ENCODE measurements around the gene PPP4C.
A peak's percentile ranks its signal among the peaks of the same experiment; 100 is the strongest.

The PPP4C gene

GRCh38 chr16:30054959-30055553 is 20.7 kb upstream of the PPP4C start:
- H3K9me3 ChIP-seq (ENCODE audit: insufficient read depth, low read length): no peaks in the 10 kb centered on the region
- H3K27ac ChIP-seq (ENCODE audit: low read depth, low read length): no peak overlapping the region
- H3K79me2 ChIP-seq (ENCODE audit: insufficient read depth, low read length): no peaks in the 10 kb centered on the region
- no peaks in the 10 kb centered on the region for H3K36me3 ChIP-seq (ENCODE audit: low read length)
- H3F3A ChIP-seq (ENCODE audit: insufficient read depth): no peaks in the 10 kb centered on the region; the same call in 1 of the 2 replicates
- H3K4me2 ChIP-seq (ENCODE audit: low read depth, low read length, poor library complexity, severe bottlenecking): no peak overlapping the region
- H3K9ac ChIP-seq (ENCODE audit: low read length): no peak overlapping the region
- no peaks in the 10 kb centered on the region for H3K27me3 ChIP-seq (ENCODE audit: low read length)
- TF ChIP-seq CTCF (IDR thresholded peaks at IDR 0.05; ENCODE audit: insufficient read depth, low read length, poor library complexity, severe bottlenecking) (peak; percentile 71), EZH2phosphoT487 (conservative IDR thresholded peaks at IDR 0.05; ENCODE audit: low read length) (no peak)
- no peaks in the 10 kb centered on the region for H3K9me2 ChIP-seq (replicated peaks; ENCODE audit: insufficient read depth, low read length)
- H2AFZ ChIP-seq (ENCODE audit: low read depth, low read length, severe bottlenecking): no peak overlapping the region
- H3K4me3 ChIP-seq (ENCODE audit: insufficient read depth, low read length, poor library complexity, severe bottlenecking): no peak overlapping the region
- no peaks in the 10 kb centered on the region for H4K20me1 ChIP-seq (ENCODE audit: low read depth, low read length)

GRCh38 chr16:30060346-30060745 is 15.4 kb upstream of the PPP4C start:
- Histone ChIP-seq H3K9ac (ENCODE audit: low read length) (no peak overlapping the region), H2AFZ (ENCODE audit: low read depth, low read length, severe bottlenecking) (no peak overlapping the region), H3K36me3 (ENCODE audit: low read length) (no peaks in the 10 kb centered on the region), H3K27me3 (ENCODE audit: low read length) (no peaks in the 10 kb centered on the region), H3K27ac (ENCODE audit: low read depth, low read length) (no peak overlapping the region), H3K79me2 (ENCODE audit: insufficient read depth, low read length) (peaks cover 8% of the 10 kb centered on the region; the same call in 1 of the 2 replicates), H3K4me3 (ENCODE audit: insufficient read depth, low read length, poor library complexity, severe bottlenecking) (no peak overlapping the region), H3K9me2 (replicated peaks; ENCODE audit: insufficient read depth, low read length) (no peaks in the 10 kb centered on the region), H3K9me3 (ENCODE audit: insufficient read depth, low read length) (no peaks in the 10 kb centered on the region), H4K20me1 (ENCODE audit: low read depth, low read length) (no peaks in the 10 kb centered on the region), H3F3A (ENCODE audit: insufficient read depth) (no peaks in the 10 kb centered on the region), H3K4me2 (ENCODE audit: low read depth, low read length, poor library complexity, severe bottlenecking) (no peak overlapping the region)
- no peak for TF ChIP-seq CTCF (IDR thresholded peaks at IDR 0.05; ENCODE audit: insufficient read depth, low read length, poor library complexity, severe bottlenecking)
- no peak for TF ChIP-seq EZH2phosphoT487 (conservative IDR thresholded peaks at IDR 0.05; ENCODE audit: low read length)

- no peaks in the 10 kb centered on the region for H3K9me2 ChIP-seq (replicated peaks; ENCODE audit: insufficient read depth, low read length)
- no peaks in the 10 kb centered on the region for H3F3A ChIP-seq (ENCODE audit: insufficient read depth)
- no peak overlapping the region for H3K4me2 ChIP-seq (ENCODE audit: low read depth, low read length, poor library complexity, severe bottlenecking)
- TF ChIP-seq EZH2phosphoT487 (conservative IDR thresholded peaks at IDR 0.05; ENCODE audit: low read length) (no peak), CTCF (IDR thresholded peaks at IDR 0.05; ENCODE audit: insufficient read depth, low read length, poor library complexity, severe bottlenecking) (no peak)
- H3K27me3 ChIP-seq (ENCODE audit: low read length): no peaks in the 10 kb centered on the region
- no peaks in the 10 kb centered on the region; the same call in 1 of the 2 replicates for H4K20me1 ChIP-seq (ENCODE audit: low read depth, low read length)
- H3K27ac ChIP-seq (ENCODE audit: low read depth, low read length): no peak overlapping the region
- H2AFZ ChIP-seq (ENCODE audit: low read depth, low read length, severe bottlenecking): no peak overlapping the region
- peaks cover 12% of the 10 kb centered on the region for H3K79me2 ChIP-seq (ENCODE audit: insufficient read depth, low read length)
- H3K9ac ChIP-seq (ENCODE audit: low read length): no peak overlapping the region
- H3K36me3 ChIP-seq (ENCODE audit: low read length): no peaks in the 10 kb centered on the region; the same call in 1 of the 2 replicates
- no peak overlapping the region for H3K4me3 ChIP-seq (ENCODE audit: insufficient read depth, low read length, poor library complexity, severe bottlenecking)
- no peaks in the 10 kb centered on the region for H3K9me3 ChIP-seq (ENCODE audit: insufficient read depth, low read length)
Measured at GRCh38 chr16:30060836-30061554, 14.8 kb upstream of the PPP4C start.

All from SU-DHL-6 (cell line).